HG03342 (cell line): Measurements from ENCODE around the gene MERTK.

Experiments
- ATAC-seq: cut with Tn5 transposase; IDR thresholded peaks from one replicate; pipeline ENCODE4 v1.9.1; 2021; ENCODE audit warnings: mild to moderate bottlenecking, moderate library complexity; ENCODE audit not compliant: unreplicated experiment

The MERTK gene

GRCh38 chr2:112006076-112006410, 107.6 kb downstream of the MERTK start:
- no peak for ATAC-seq

- ATAC-seq, result no peak
Measured at GRCh38 chr2:112007493-112007892, 109.1 kb downstream of the MERTK start.

GRCh38 chr2:112008910-112009485, 110.6 kb downstream of the MERTK start:
- ATAC-seq, result no peak

- ATAC-seq, result no peak
Measured at GRCh38 chr2:112010751-112011150, 112.3 kb downstream of the MERTK start.

- ATAC-seq, result no peak
Measured at GRCh38 chr2:112012556-112012955, 114.1 kb downstream of the MERTK start.

- no peak for ATAC-seq
Measured at GRCh38 chr2:112018846-112019245, 120.4 kb downstream of the MERTK start.

GRCh38 chr2:112019569-112019982, 121.2 kb downstream of the MERTK start:
- ATAC-seq, result no peak

GRCh38 chr2:112020561-112020960, 122.2 kb downstream of the MERTK start:
- ATAC-seq, result no peak

- ATAC-seq, result no peak
Measured at GRCh38 chr2:112021290-112021689, 122.9 kb downstream of the MERTK start.

GRCh38 chr2:112021781-112022231, 123.4 kb downstream of the MERTK start:
- ATAC-seq, result no peak

GRCh38 chr2:112023707-112024106, 125.3 kb downstream of the MERTK start:
- ATAC-seq, result no peak

GRCh38 chr2:112024231-112024630, 125.8 kb downstream of the MERTK start:
- no peak for ATAC-seq

GRCh38 chr2:112024896-112025491, 126.6 kb downstream of the MERTK start:
- ATAC-seq, result no peak

GRCh38 chr2:112026509-112026908, 128.1 kb downstream of the MERTK start:
- no peak for ATAC-seq

- no peak for ATAC-seq
Measured at GRCh38 chr2:112027767-112028166, 129.4 kb downstream of the MERTK start.

GRCh38 chr2:112029164-112029563, 130.8 kb downstream of the MERTK start:
- no peak for ATAC-seq

GRCh38 chr2:112031473-112032223, 133.2 kb downstream of the MERTK start:
- no peak for ATAC-seq

- ATAC-seq, result no peak
Measured at GRCh38 chr2:112032224-112032586, 133.8 kb downstream of the MERTK start.

GRCh38 chr2:112032689-112033465, 134.5 kb downstream of the MERTK start:
- ATAC-seq, result no peak

- ATAC-seq, result no peak
Measured at GRCh38 chr2:112033600-112033999, 135.2 kb downstream of the MERTK start.

- ATAC-seq, result no peak
Measured at GRCh38 chr2:112034924-112035323, 136.5 kb downstream of the MERTK start.

- no peak for ATAC-seq
Measured at GRCh38 chr2:112035786-112036185, 137.4 kb downstream of the MERTK start.
